ENCODE results near the gene CCDC192. TPM values are rescaled to one million over a fixed set of nuclear protein-coding genes. Genes with fewer than 3 reads are reported as not detected.
A peak's percentile ranks its signal among the peaks of the same experiment; 100 is the strongest.

The CCDC192 gene
- total RNA-seq, 1 experiment from 2014 or later, result not detected

GRCh38 chr5:127665641-127666040, 37.5 kb upstream of the CCDC192 start:
- Mint-ChIP-seq H3K27me3 (ENCODE audit: insufficient read depth, unreplicated experiment) (no peaks in the 10 kb centered on the region), H3K4me1 (ENCODE audit: insufficient read depth, unreplicated experiment) (no peaks in the 10 kb centered on the region), H3K27ac (ENCODE audit: low read depth, unreplicated experiment) (no peak overlapping the region), H3K4me3 (ENCODE audit: unreplicated experiment) (no peak overlapping the region), H3K9me3 (ENCODE audit: unreplicated experiment) (no peaks in the 10 kb centered on the region), H3K36me3 (ENCODE audit: insufficient read depth, unreplicated experiment) (no peaks in the 10 kb centered on the region)
- TF ChIP-seq CTCF (IDR thresholded peaks at IDR 0.05; ENCODE audit: unreplicated experiment), result no peak
- intact Hi-C loops (cut with micrococcal nuclease), result no loop called here
- DNase-seq (ENCODE audit: unreplicated experiment), result no peak
- no TSS peak for BruUV-seq (replicated peaks)
- ChIA-PET POLR2A (interaction anchor here (0.7 to 1.1 kb wide), 3 partner anchors 37 to 417 kb away, joined by 3 to 8 read pairs (median 3); no protein-coding TSS in a partner anchor), CTCF (interaction anchor here (1.6 kb wide), 1 partner anchor 10 kb away, joined by 4 read pairs; no protein-coding TSS in a partner anchor)

GRCh38 chr5:127666043-127666716, 37.0 kb upstream of the CCDC192 start:
- H3K36me3 Mint-ChIP-seq (ENCODE audit: insufficient read depth, unreplicated experiment), result no peaks in the 10 kb centered on the region
- TF ChIP-seq CTCF (IDR thresholded peaks at IDR 0.05; ENCODE audit: unreplicated experiment), result no peak
- no peaks in the 10 kb centered on the region for H3K9me3 Mint-ChIP-seq (ENCODE audit: unreplicated experiment)
- no TSS peak for BruUV-seq (replicated peaks)
- no peaks in the 10 kb centered on the region for H3K4me1 Mint-ChIP-seq (ENCODE audit: insufficient read depth, unreplicated experiment)
- no peak for DNase-seq (ENCODE audit: unreplicated experiment)
- ChIA-PET POLR2A (interaction anchor here (0.7 kb wide), 1 partner anchor 34 kb away, joined by 3 read pairs; no protein-coding TSS in a partner anchor), CTCF (interaction anchor here (0.6 kb wide), 1 partner anchor 73 kb away, joined by 3 read pairs; no protein-coding TSS in a partner anchor)
- intact Hi-C loops (cut with micrococcal nuclease), result no loop called here
- H3K4me3 Mint-ChIP-seq (ENCODE audit: unreplicated experiment), result no peak overlapping the region
- H3K27me3 Mint-ChIP-seq (ENCODE audit: insufficient read depth, unreplicated experiment), result no peaks in the 10 kb centered on the region
- H3K27ac Mint-ChIP-seq (ENCODE audit: low read depth, unreplicated experiment), result no peak overlapping the region

GRCh38 chr5:127667926-127668325, 35.3 kb upstream of the CCDC192 start:
- no peak for DNase-seq (ENCODE audit: unreplicated experiment)
- Mint-ChIP-seq H3K36me3 (ENCODE audit: insufficient read depth, unreplicated experiment) (no peaks in the 10 kb centered on the region), H3K4me1 (ENCODE audit: insufficient read depth, unreplicated experiment) (no peaks in the 10 kb centered on the region), H3K27ac (ENCODE audit: low read depth, unreplicated experiment) (no peak overlapping the region), H3K9me3 (ENCODE audit: unreplicated experiment) (no peaks in the 10 kb centered on the region), H3K4me3 (ENCODE audit: unreplicated experiment) (no peak overlapping the region), H3K27me3 (ENCODE audit: insufficient read depth, unreplicated experiment) (no peaks in the 10 kb centered on the region)
- CTCF ChIA-PET, result no interaction called here
- intact Hi-C loops (cut with micrococcal nuclease), result no loop called here
- no TSS peak for BruUV-seq (replicated peaks)
- no peak for TF ChIP-seq CTCF (IDR thresholded peaks at IDR 0.05; ENCODE audit: unreplicated experiment)
- POLR2A ChIA-PET, result interaction anchor here (0.7 kb wide), 1 partner anchor 56 kb away, joined by 4 read pairs; no protein-coding TSS in a partner anchor

GRCh38 chr5:127671218-127671617, 32.0 kb upstream of the CCDC192 start:
- ChIA-PET POLR2A (interaction anchor here (0.6 kb wide), 1 partner anchor 10 kb away, joined by 3 read pairs; no protein-coding TSS in a partner anchor), CTCF (interaction anchor here (0.6 kb wide), 1 partner anchor 336 kb away, joined by 3 read pairs; no protein-coding TSS in a partner anchor)
- no peaks in the 10 kb centered on the region for H3K27me3 Mint-ChIP-seq (ENCODE audit: insufficient read depth, unreplicated experiment)
- intact Hi-C loops (cut with micrococcal nuclease), result no loop called here
- H3K4me3 Mint-ChIP-seq (ENCODE audit: unreplicated experiment), result no peak overlapping the region
- peaks cover 6% of the 10 kb centered on the region for H3K4me1 Mint-ChIP-seq (ENCODE audit: insufficient read depth, unreplicated experiment)
- H3K36me3 Mint-ChIP-seq (ENCODE audit: insufficient read depth, unreplicated experiment), result no peaks in the 10 kb centered on the region
- peak; percentile 23 for DNase-seq (ENCODE audit: unreplicated experiment)
- H3K9me3 Mint-ChIP-seq (ENCODE audit: unreplicated experiment), result no peaks in the 10 kb centered on the region
- no peak overlapping the region for H3K27ac Mint-ChIP-seq (ENCODE audit: low read depth, unreplicated experiment)
- TF ChIP-seq CTCF (IDR thresholded peaks at IDR 0.05; ENCODE audit: unreplicated experiment), result no peak
- no TSS peak for BruUV-seq (replicated peaks)

All from MCF 10A (cell line).